Jurkat, Clone E6-1 (cell line): ENCODE results near the gene LMO7.
"Not testable (repeated sequence)": the region's sequence is repeated elsewhere in the genome, so short reads cannot be mapped to it uniquely, and the experiment has no call there.

Experiments
- DNase-seq: peaks from one replicate; pipeline ENCODE4 v3.0.0-alpha.2; 2011; ENCODE audit warnings: low read depth, low spot score
- H3K4me3 ChIP-seq: 2 replicates; pipeline ENCODE4 v1.5.1; 2011; ENCODE audit warnings: mild to moderate bottlenecking, low read length, control low read depth, moderate library complexity

LMO7 gene

DNA sequence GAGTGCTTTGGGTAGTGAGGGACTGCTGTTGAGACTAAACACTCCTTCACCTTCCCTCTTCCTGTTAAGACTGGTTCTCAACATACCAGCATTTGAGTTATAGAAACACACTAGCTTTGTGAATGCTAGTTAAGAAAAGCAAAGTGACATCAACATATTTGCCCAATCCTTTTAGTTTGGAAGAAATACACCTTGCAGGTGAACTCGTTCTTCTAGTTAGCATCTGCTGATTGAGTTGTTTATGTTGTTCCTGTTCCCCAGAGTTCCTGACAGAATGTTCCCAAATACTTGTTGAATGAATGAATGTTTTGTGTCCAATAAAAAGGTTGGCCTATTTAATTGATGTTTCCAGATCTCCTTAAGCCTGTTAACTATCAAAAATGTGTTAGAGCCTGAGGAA, 7.1 kb downstream of the LMO7 start:
- DNase-seq = no peak
- no peak overlapping the region for H3K4me3 ChIP-seq

DNA sequence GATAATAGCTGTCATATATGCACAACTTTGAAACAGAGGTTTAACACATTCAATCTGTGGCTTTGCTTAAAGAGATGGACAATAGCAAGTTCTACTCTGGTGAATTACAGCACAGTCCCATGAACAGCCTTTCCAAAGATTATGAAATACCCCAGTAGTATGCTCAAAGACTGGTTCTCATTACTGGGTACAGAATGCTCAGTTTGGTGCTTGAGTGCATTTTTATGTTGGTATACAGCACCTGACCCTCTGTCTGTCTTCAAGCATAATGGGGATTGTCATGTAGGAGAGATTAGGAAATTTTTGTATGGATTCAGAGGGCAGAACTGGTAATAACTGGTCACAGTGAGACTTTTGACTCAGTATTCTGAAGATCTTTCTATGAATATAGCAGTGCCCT, 7.6 kb downstream of the LMO7 start:
- no peak overlapping the region for H3K4me3 ChIP-seq
- no peak for DNase-seq

- H3K4me3 ChIP-seq = no peak overlapping the region
- no peak for DNase-seq
These were observed 9.0 kb downstream of the LMO7 start for GRCh38 chr13:75645141-75645540.

DNA sequence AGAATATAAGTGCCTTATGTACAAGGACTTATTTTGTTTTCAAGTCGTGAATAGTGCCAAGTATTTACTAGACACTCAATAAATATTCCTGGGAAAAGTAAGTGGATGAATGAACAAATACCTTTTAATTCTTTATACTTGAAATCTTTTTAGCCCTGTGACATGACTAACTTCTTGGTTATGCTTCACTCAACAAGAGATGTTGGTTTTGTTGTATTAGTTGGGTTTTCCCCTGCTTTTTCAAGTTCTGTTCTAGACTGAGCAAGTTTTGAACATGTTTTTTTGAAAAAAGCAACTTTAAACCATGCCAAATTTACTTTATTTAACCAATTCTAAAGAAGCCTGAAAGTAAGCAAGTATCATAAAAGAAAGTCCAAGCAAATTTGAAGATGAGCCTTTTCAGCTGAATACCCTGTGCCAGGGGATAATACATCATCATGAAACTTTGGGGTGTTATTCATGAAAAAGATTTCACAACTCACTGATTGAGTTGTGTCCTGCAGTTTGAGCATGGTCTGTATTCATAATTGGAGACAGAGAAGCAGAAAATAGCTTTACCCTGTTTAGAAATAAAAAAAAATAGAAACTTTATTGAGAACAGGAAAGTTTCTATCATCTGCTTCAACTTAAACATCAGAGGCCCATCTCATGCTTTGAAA, 11.1 kb downstream of the LMO7 start:
- H3K4me3 ChIP-seq = no peak overlapping the region
- DNase-seq = no peak

GRCh38 chr13:75648446-75648845, 12.3 kb downstream of the LMO7 start:
- DNase-seq = no peak
- no peak overlapping the region for H3K4me3 ChIP-seq

DNA sequence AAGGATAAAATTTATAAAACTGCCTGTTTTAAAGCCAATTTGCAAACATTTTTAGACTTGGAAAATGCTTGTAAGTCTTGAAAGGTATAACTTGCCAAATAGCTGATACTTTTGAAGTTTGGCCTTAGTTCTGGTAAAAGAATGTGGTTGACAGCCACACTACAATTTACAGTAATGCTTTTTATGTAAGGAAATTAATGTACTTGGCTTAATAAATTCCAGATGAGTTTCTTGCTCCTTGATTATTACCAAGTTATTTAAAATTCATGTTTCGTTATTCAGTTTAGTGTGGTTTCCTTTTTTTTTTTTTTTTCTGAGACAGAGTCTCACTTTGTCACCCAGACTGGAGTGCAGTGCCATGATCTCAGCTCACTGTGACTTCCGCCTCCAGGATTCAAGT, 14.9 kb downstream of the LMO7 start:
- no peak for DNase-seq
- no peak overlapping the region for H3K4me3 ChIP-seq

GRCh38 chr13:75652726-75653125, 16.6 kb downstream of the LMO7 start:
- no peak overlapping the region for H3K4me3 ChIP-seq
- DNase-seq = no peak

DNA sequence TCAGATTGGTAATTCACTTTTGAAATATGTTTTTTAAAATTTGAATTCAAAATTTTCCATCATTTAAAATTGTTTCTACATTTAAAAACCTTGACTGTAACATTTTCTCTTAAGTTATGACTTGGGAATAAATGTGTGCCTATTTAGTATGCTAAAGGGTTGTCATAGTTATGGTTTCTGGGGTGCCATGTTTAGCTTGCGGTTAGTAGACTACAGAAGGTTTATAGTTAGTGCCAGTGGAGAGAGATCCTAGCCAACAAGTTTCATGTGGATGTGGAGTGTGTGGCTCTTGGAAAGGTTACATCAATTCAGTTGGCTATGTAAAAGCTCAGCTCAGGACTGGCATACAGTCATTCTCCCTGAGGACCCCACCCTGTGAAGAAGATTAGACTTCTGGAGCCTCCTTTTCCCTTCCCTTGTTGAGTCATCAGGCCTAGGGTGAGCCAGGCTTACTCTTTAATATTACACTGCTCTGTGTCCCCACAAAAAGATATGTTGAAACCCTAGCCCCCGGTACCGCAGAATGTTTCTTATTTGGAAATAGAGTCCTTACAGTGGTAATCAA, 20.4 kb downstream of the LMO7 start:
- no peak overlapping the region for H3K4me3 ChIP-seq
- no peak for DNase-seq

GRCh38 chr13:75657111-75657510, 21.0 kb downstream of the LMO7 start:
- DNase-seq = no peak
- H3K4me3 ChIP-seq = no peak overlapping the region

DNA sequence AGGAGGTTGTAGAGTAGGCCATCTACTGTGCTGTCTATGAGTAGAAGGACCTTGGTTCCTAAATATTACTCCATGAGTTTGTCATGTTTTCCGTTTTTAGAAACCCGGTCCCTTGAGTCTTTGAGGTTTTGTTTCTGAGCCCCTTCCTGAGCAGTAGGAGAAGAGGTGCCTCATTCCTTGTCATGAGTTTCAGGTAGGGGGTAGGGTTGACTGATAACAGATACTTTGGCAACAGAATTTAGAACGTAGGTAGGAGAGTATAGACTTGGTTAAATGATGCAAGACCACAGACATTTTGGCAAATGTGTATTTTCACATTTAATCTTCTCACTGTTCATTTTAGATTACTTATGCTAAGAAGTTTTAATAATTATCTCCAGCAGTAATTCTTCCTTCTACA, 24.6 kb downstream of the LMO7 start:
- no peak overlapping the region for H3K4me3 ChIP-seq

DNA sequence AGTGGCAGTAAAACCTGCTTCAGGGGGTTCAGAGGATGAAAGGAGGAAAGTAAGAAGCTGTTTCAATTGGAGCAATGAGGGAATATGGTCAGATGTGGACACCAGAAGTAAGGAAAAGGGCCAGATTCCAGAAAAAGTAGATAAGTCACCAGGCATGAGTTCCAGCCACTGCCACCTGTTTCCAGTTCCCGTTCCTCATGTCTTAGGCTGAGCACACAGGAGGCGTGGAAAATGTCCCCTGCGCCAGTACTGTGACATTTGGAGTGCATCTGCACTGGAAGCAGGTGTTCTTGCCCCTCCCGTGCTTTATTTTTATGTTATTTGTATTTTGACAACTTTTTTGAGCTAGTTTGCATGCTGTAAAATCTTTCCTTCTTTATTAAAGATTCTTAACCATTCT, 25.3 kb downstream of the LMO7 start:
- no peak for DNase-seq

More for the DNA sequence above, 24.6 kb downstream of the LMO7 start:
- no peak for DNase-seq

DNA sequence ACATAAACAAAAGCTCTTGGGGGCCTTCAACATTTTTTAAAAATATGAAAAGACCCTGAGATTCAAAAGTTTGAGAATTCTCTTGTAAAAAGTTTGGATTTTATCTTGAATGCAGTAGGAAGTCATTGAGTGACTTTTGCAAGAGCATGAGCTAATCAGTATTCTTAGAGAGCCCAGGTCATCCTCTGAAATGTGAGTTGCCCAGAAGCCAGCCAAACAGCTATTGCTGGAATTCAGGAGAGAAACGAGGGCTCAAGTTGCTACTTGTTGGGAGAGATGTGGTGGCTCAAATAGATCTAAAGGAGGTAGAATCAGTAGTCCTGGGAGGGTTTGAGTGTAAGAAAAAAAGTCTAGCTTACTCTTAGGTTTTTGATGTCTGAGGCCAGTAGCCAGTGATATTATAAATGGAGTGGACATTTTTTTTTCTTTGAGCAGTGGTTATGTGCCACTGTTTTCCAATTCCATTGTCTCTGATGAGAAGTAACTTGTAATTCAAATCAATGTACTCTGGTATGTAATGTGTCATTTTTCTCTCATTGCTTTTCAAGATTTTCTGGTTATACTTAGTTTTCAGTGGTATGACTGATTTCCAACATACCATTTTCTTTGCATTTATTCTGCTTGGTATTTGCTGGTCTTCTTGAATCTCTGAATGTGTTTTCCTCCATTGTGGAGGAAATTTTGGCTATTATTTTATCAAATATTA, 30.7 kb downstream of the LMO7 start:
- H3K4me3 ChIP-seq = no peak overlapping the region
- no peak for DNase-seq

More for the DNA sequence above, 25.3 kb downstream of the LMO7 start:
- no peak overlapping the region for H3K4me3 ChIP-seq

DNA sequence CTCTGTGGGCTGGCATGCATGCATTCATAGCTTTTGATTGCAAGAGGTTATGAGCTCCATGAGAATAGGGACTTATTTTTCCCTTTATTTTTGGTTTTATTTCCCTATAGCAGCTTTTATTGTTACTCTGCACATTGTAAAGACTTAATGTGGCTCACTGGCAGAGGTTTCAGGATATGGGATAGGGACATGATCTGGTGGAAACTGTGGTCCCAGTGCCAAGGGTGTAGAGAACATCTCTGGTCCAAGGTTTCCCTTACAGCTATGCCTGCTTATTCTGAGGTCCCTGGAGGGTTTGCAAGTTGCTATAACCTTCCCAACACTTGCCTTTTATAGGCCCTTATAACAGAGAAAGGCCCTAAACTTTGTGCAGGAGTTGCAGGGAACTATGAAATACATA, 33.6 kb downstream of the LMO7 start:
- no peak overlapping the region for H3K4me3 ChIP-seq
- DNase-seq = no peak

DNA sequence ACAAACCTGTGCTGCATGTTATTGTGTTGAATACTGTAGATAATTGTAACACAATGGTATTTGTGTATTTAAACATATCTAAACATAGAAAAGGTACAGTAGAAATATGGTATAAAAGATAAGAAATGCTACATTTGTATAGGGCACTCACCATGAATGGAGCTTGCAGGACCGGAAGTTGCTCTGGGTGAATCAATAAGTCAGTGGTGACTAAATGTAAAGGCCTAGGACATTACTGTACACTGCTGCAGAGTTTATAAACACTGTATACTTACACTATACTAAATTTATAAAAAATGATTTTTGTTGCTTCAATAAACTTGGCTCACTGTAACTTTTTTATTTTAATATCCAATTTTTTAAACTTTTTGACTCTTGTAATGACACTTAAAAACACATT, 34.4 kb downstream of the LMO7 start:
- DNase-seq = no peak
- H3K4me3 ChIP-seq = no peak overlapping the region

DNA sequence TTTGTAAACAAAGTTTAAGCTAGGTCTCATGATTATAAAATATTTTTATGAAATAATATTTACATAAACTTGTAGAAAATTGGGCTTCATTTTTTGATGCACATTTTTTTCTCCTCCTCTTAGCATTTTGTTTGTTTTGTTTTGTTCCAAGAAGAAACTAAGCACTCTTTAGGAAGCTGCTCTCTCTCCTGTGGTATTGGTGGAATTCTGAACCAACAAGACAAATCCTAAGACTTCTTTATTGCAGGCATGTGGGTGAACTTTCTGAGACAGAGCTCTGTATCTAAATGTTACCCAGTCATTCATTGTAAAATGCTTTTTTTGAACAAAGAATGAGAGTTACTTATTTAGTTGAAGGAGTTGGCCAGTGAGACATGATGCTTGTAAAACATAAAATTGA, 39.3 kb downstream of the LMO7 start:
- no peak overlapping the region for H3K4me3 ChIP-seq
- no peak for DNase-seq

GRCh38 chr13:75679459-75679858, 43.3 kb downstream of the LMO7 start:
- DNase-seq = no peak

GRCh38 chr13:75680251-75680650, 44.1 kb downstream of the LMO7 start:
- not testable (repeated sequence) for DNase-seq, H3K4me3 ChIP-seq

More at GRCh38 chr13:75679459-75679858, 43.3 kb downstream of the LMO7 start:
- H3K4me3 ChIP-seq = no peak overlapping the region

DNA sequence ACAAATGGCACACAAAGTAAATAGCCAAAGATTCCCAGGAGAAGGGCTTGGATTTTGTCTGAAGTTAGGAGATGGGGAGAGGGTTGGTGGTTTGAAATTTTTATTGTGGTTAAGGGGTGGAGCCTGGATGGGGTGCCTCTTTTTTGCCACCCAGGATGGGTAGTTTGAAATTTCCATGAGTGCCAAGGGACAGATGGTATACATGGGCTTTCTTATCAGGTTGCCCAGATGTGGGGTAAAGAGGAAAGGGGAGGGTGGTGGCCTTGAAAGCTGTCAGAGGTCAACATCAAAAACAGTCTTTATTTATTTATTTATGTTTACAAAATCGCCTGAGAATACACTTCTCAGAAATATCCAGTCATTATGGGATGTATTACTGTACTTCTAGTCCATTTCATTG, 46.2 kb downstream of the LMO7 start:
- no peak overlapping the region for H3K4me3 ChIP-seq
- no peak for DNase-seq

DNA sequence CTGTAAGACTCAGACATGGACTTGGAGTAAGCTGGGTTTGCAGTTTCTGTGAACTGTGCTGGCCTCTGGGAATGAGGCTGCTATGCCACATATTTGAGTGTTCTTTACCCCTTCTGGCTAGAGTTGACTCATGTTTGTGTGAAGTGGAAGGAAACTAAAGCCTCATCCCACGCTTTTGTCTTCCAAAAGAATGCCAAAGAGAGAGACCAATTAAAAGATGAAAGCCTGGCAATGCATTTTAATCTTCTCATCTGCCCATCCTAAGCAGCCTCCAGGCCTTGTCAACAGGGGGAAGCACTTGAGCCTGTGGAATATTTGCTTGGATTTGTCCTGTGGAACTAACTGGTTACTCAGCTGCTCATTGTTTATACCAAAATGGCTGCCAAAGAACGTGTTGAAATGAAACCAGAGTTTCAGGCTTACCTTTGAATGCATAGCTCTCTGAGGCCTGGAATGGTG, 49.1 kb downstream of the LMO7 start:
- no peak for DNase-seq
- H3K4me3 ChIP-seq = no peak overlapping the region

- DNase-seq = no peak
- no peak overlapping the region for H3K4me3 ChIP-seq
These were observed 51.1 kb downstream of the LMO7 start for GRCh38 chr13:75687150-75687763.
